GM21717 (cell line): ENCODE results near the gene TBL1XR1.
A peak's percentile ranks its signal among the peaks of the same experiment; 100 is the strongest.
"Not testable (repeated sequence)": the region's sequence is repeated elsewhere in the genome, so short reads cannot be mapped to it uniquely, and the experiment has no call there.

Experiments used
- ATAC-seq: cut with Tn5 transposase; IDR thresholded peaks from one replicate; pipeline ENCODE4 v1.9.1; 2021; ENCODE audit warnings: mild to moderate bottlenecking, moderate library complexity; ENCODE audit not compliant: unreplicated experiment

Gene TBL1XR1

DNA sequence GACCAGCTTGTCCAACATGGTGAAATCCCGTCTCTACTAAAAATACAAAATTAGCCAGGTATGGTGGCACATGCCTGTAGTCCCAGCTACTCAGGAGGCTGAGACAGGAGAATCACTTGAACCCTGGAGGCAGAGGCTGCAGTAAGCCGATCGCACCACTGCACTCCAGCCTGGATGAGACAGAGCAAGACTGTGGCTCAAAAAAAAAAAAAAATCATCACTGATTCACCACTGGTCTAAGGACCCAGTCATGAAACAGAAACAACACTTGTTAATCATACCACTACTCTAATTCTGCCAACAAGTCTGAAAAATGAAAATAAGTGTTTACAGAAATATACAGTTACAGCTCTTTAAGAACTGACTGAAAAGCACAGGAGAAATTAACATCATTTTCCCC, 12.7 kb downstream of the TBL1XR1 start:
- ATAC-seq: peak; percentile 93

DNA sequence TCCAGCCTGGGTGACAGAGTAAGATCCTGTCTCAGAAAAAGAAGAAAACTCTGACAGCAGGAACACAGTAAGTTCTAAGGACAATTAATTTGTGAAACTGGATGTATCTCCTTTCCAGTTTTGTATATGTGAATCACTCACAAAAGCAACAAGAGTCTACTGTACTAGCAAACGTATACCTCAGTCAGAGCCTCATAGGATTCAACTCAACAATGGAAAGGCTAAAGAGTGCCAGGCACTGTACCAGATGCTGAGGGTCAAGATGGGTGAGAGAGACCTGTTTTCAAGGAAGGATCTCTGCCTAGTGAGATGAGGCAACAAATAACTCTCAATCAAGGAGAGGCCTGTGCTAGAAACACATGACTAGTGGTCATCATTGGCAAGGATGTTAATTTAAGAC, 14.9 kb downstream of the TBL1XR1 start:
- ATAC-seq: no peak

DNA sequence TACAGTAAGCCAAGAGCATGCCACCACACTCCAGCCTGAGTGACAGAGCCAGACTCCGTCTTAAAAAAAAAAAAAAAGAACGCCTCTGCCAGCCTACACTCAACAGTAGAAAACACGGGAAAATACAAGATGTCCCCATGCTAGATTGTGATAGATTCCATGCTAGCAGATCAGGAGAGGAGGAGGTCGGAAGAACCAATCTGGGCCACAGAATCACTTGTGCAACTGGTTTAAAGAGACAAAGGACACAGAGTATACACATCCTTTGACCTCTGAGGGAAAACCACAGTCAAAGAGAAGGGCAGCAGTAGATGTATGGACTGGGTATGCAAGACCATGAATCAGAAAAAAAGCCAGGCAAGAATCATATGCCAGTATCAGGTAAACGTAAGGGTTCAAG, 15.9 kb downstream of the TBL1XR1 start:
- no peak for ATAC-seq

DNA sequence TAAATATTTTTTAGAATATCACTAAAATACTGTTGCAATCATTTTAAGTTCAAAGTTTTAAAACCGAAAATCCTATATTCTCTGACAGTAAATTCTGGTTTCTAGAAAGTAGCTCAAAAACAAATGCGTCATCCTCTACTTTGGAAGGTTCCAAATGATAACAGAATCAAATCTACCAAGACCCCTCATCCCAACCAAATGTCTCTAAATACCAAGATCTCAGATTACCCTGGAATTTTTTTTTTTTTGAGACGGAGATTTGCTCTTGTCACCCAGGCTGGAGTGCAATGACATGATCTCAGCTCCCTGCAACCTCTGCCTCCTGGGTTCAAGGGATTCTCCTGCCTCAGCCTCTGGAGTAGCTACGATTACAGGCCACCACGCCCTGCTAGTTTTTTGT, 16.8 kb downstream of the TBL1XR1 start:
- ATAC-seq: no peak

DNA sequence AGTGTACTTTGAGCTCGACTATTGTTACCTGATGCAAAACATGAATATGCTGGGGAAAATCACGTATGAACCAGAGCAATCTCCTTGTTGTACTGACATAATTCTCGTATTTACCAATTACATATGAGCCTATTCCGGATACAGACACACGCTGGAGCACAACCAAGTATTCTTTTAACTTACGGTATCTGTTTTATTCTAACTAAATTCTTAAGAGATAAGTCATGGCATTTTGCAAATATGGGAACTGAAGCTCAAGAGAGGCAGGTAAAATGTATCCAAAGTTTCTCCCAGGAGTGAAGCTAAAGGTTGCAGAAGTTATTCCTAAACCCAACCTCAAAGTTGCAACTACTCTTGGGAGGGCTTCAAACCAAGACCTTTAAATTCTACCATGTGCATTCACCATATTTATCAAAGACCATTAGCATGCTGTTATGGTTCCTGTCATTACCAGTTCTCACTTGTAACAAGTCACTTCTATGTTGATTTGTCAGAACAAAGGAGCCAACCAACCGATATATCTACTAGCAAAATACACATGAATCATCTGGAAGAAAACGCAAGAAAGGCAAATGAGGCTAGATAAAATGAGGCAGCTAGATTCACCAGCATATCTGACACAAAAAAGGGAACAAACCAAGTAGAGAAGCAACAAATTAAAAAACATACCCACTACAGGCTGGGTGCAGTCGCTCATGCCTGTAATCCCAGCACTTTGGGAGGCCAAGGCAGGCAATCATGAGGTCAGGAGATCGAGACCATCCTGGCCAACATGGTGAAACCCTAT, 17.8 kb downstream of the TBL1XR1 start:
- no peak for ATAC-seq

DNA sequence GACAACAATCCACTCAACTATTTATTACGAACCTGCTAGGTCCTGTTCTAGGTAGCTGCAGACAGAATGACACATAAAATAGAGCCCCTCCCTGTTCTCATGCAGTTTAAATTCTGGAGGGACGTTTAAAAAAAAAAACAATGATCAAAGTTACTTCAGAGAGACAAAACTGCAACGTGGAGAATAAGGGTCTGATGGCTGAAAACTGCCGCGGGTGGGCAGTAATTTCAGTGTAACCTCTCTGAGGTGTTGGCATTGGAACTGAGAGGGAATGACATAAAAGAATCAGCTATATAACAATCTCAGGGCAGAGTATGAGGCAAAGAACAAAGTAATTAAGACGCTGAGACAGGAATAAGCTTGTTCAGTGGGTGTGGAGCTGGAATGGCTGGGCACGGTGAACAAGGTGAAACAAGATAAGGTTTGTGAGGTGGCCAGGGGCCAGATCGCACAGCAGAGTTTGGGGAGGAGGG, 19.5 kb downstream of the TBL1XR1 start:
- ATAC-seq: no peak

DNA sequence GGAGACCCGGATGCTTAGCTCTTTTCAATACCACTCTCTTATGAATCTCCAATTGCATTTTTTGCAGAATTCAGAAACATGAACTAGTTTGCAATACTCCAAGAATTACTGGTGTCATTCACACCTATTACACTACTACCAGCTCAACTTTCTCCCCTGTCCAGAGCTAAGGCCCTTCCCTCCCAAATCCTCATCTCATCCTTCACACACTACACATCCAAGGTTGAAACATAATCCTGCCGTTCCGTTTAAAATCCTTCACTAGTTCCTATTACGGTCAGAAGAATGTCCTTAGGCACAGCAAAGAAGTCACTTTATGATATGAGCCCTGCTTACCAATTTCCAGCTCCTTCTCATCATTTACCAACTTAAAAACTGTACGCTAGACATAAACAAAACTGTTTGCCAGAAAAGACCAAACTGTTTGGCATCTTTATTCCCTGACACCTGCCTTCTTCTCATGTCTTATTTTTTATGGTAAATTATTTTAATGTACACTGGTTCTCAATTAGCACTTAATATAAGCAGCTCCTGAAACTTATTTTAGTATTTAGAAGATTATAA, 22.6 kb downstream of the TBL1XR1 start:
- no peak for ATAC-seq

DNA sequence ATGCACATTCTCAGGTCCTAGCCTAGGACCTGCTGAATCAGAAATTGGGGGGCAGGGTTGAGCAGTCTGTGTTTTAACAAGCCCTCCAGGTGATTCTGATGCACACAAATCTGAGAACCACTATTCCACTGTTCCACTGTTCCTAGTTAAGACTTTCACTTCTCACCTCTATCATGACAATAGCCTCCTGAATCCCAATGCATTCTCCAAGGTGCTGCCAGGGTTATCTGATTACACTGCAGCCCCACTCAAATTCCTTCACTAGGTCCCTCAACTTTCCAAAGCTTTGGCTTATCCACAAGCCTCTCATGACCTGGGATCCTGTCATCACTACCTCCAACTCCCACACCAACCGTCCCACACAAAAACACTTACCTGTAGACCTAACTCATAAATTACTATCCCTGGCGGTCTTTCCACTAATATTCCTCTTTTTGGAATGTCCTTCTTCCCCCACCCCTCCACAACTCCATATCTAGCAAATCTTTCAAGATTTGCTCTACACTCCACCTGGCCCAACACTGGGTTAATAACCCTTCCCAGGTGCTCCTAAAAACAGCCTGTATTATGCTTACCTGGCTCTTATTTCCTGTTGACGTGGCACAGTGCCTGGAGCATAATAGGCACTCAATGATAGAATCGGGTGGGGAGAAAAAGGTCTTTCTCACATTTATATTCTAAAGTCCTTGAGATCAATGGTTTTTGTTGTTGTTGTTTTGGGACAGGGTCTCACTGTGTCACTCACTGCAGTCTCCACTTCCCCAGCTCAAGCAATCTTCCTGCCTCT, 27.2 kb downstream of the TBL1XR1 start:
- no peak for ATAC-seq

DNA sequence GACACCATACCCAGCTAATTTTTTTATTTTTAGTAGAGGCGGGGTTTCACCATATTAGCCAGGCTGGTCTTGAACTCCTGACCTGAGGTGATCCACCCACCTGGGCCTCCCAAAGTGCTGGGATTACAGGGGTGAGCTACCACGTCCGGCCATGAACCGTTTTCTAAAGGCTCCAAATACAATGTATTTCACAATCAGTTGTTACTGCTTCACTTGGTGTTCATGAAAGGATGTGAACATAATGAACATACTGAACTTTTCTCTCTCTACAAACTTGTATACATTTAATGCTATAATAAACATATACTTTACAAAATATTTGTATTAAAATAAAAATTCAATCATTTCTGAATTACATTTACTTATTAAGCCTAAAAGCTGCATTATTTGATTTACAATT, 28.9 kb downstream of the TBL1XR1 start:
- no peak for ATAC-seq

DNA sequence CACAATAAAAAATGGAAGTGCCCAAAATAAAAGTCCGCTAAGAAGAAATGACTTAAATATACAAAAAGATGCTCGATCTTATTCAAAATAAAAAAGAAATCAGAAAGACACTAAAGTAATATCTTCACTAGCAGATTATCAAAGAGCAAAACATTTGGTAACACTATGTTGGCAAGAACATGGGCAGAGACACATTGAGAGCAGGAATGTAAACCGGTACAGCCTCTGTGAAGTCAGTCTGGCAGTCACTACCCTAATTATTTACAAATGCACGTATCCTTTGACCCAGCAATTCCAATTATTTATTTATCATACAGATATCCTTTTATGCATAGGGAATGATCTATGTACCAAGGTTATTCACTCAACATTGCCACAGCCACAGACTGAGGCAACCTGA, 34.5 kb downstream of the TBL1XR1 start:
- no peak for ATAC-seq

DNA sequence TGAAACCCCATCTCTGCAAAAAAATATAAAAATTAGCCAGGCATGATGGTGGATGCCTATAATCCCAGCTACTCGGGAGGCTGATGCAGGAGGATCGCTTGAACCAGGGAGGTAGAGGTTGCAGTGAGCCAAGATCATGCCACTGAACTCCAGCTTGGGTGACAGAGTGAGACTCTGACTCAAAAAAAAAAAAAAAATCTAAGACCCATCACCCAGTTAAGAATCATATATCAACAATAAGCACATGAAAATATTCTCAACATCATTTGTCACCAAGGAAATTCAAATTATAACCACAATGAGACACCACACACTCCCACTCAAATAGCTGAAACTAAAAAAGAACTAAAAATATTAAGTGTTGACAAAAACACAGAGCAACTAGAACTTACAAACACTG, 35.7 kb downstream of the TBL1XR1 start:
- ATAC-seq: not testable (repeated sequence)

DNA sequence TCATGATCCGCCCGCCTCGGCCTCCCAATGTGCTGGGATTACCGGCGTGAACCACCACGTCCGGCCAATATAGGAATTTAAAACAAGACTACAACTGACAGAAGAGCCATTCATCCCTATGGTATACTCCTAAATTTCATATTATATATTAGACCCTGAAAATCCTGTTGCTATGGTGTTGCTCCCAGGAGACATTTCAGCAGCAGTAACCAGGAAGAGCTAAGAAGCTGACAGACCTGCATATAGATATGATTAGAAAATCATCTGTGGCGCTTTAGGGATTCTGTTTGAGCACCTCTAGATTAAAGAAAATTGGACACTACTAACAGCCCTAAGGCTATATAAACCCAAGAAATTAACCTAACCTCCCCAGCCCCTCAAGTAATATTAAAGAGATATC, 38.8 kb downstream of the TBL1XR1 start:
- ATAC-seq: no peak

DNA sequence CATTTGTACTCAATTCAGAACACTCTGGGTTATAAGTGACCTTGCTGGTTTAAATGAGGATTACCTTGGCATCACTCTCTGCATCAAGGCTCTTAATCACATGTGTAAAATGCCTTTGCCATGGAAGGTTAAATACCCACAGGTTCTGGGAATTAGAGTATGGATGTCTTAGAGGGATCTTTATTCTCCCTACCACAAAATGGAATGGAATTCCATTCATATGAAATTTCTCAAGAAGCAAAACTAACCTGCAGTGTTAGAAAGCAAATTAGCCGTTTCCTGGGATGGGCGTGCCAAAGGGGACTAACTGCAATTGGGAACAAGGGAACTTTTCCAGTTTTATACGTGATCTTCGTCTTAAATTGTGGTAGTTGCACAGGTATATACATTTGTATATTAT, 39.8 kb downstream of the TBL1XR1 start:
- no peak for ATAC-seq

DNA sequence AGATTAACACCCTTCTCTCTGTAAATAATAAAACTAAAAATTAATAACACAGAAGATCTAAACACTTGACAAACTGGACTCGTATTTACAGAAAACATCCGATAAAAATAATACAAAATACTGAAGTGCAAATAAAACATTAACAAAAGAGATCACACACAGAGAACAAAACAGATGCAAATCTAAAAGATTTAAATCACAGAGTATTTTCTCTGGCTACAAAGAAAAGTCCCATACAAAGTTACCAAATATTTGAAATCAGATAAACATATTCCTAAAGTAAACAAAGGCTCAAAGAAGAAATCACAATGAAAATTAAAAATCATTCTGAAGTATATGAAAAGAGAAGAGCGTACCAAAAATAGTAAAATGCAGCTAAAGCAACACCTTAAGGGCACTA, 42.5 kb downstream of the TBL1XR1 start:
- ATAC-seq: no peak

DNA sequence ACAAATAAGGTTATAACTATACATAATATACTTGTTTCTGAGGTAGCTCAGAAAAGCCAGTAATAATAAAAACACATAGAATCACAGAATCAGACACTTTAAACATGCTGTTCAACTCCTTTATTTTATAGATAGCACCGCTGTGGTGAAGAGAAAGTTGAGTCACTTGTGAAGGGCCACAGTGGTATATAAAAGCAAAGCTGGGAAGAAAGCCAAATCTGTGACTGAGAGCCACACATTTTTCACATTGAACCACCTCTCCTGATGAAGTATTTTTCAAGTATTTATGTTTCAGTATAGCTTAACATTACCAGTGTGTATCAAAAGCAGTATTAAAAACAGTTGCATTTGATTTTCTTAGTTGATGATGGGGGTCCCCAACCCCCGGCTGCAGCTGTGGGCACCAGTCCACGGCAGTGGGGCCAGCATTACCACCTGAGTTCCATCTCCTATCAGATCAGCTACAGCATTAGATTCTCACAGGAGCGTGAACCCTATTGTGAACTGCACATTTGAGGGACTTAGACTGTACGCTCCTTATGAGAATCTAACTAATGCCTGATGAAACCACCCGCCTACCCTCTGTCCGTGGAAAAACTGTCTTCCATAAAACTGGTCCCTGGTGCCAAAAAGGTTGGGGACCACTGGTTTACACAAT, 46.2 kb downstream of the TBL1XR1 start:
- peak; percentile 65 for ATAC-seq

DNA sequence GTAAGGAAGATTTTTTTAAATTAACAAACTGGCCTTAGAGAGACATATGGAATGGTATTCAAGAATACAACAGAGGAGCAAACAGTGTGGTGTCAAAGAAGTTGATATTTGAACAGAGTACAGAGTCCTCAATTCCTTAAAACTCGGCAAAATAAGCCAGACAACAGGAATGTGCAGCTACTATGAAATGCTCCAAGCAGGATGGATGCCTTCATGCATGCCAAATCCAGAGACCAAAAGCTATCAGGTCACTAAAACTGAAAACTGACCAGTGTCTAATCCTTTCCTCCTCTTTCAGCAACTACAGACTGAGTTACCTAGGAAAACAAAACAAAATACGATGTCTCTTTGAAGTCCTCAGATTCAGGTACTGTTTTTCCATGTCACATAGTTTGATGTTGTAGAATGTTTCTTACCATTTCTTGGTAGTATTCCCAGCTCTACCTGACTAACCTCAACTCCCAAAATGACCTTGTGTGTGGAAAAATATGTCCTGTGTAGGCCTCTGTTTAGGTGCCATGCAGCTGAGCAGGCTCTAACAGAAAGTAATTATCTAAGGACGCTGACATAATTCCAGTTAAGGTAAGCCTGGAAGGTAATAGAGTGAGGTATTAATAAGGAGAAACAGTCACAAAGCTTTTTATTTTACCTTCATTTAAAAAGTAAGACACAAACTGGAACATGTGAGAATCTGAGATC, 46.9 kb downstream of the TBL1XR1 start:
- no peak for ATAC-seq

DNA sequence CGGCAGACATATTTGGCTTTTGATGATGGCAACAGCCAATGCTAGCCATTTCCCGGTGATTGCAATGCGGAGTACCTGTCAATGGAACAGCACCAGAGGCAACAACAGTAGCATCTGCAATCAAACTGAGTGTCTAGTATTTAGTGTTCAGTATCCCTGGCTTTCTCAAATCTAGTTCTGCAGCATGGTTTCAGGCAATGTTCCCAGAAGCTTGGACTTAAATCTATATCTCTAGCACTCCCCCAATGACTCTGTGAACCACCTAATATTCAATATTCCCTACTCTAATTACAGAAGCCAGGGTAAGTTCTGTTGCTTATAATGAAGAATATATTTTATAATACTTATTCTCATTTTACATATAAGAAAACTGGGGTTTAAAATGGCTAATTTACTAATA, 48.2 kb downstream of the TBL1XR1 start:
- no peak for ATAC-seq

DNA sequence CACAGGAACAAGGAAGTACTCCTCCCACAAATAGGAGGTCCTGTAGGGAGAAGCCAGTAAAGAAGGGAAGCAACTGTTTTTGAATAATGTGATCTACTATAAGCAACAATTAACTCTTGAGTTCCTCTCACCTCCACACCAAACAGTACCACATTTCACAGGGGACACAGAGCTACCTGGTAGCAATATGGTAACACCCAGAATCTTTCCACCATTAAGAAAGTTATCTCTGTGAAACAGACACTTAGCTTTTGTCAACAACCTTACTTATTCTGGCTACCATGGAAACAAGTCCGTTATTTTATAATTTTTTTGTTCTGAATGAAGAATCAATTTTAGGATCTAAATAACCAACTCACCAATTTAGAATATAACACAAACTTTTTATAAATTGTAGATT, 49.5 kb downstream of the TBL1XR1 start:
- no peak for ATAC-seq

DNA sequence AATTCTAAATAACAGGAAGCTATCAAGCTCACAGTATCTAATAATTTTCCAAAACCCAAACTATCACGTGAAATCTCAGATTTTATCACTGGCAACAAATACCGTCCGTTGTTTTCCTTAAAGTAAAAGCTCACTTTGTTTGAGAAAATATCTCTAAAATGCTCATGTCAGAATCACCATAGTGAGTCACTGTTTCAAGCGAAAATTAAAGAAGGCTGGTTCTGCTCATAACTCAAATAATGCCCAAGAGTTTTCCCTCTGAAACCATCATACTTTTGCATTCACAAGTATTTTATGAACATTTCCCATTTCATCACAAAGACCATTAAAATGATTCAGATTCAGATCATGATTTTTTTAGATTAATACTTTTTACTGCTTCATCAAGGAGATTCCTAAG, 50.6 kb downstream of the TBL1XR1 start:
- no peak for ATAC-seq

DNA sequence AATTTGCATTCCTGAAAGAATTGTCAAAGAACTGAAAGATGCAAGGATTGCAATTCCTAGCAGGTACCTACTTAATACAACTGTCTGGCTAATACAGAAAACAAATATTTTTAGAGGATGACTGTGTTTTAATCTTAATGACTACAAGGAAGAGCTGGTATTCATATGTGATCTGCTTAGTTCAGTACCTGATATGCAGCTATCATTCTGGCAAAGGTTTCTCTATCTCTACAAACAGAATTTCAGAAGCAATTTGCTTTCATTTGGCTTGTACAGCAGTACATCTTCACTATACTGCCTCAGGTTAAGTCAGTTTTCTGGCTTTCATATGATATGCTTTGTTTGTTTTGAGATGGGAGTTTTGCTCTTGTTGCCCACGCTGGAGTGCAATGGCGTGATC, 51.3 kb downstream of the TBL1XR1 start:
- no peak for ATAC-seq

DNA sequence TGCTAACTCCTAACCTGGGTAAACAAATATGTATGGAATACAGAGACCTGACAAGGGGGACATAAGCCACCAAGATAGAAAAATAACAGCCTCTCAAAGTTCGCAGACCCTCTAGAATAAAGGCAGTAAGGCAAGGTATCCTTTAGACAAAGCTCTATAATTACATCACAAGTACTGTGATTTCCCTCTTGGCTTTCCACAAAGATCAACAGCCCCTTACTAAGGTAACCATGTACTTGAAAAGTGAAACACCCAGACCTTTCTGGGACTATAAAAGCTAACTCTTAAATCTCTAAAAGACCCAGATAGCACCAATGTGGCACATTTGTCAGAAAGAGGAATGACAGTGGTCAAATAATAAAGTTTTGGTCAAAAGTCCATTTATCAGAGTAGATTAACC, 51.9 kb downstream of the TBL1XR1 start:
- peak; percentile 34 for ATAC-seq
